Measurements from ENCODE around the gene NT5C1A.
A peak's percentile ranks its signal among the peaks of the same experiment; 100 is the strongest.

NT5C1A gene

DNA sequence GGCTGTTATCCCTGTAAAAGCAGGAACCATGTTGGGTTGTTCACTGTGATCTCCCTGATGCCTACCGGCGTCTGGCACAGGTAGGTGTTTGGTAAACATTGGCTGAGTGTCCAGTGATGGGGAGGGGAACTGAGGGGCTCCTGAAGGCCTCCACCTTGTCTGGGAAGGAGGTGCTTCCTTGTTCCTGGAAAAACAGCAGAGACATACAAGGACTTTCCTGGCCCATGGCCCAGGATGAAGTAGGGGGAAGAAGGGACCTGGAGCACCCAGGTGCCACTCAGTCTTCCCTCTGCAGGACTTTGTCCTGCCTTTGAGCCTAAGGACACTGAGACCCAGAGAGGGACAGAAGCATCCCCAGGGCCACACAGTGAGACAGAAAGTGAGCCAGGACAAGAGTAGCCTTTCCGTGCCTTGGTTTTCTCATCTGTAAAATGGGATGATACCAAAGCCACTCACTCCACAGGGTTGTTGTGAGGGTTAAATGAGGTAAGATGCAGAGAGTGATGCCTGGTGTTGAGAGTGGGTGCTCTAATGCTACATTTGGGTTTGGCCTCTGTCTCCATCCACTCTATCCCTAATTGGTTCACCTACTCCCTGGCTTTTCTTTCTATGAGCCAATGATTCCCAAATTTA, 26.4 kb downstream of the NT5C1A start:
- no peaks in the 10 kb centered on the region for H3K36me3 Mint-ChIP-seq (ENCODE audit: low read depth)
- no peak overlapping the region for H3K4me3 Mint-ChIP-seq
- H3K27ac Mint-ChIP-seq: peak overlapping the region; percentile 53
- no peaks in the 10 kb centered on the region for H3K27me3 Mint-ChIP-seq
- H3K4me1 Mint-ChIP-seq (ENCODE audit: low read depth): no peaks in the 10 kb centered on the region
- H3K9me3 Mint-ChIP-seq: no peaks in the 10 kb centered on the region

DNA sequence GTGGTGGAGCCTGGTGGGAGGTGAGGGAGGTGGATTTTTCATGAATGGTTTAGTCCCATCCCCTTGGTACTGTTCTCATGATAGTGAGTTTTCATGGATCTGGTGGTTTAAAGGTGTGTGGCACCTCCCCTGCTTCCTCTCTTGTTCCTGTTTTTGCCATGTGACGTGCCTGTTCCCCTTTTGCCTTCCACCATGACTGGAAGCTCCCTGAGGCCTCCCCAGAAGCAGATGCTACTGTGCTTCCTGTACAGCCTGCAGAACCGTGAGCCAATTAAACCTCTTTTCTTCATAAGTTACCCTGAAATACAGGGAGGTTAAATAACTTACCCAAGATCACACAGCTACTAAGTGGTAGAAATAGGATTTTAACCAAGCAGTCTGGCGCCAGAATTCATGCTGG, 28.2 kb downstream of the NT5C1A start:
- Mint-ChIP-seq H3K27ac (no peak overlapping the region), H3K9me3 (no peaks in the 10 kb centered on the region), H3K4me3 (no peak overlapping the region), H3K27me3 (peaks cover 4% of the 10 kb centered on the region), H3K36me3 (ENCODE audit: low read depth) (no peaks in the 10 kb centered on the region), H3K4me1 (ENCODE audit: low read depth) (no peaks in the 10 kb centered on the region)

DNA sequence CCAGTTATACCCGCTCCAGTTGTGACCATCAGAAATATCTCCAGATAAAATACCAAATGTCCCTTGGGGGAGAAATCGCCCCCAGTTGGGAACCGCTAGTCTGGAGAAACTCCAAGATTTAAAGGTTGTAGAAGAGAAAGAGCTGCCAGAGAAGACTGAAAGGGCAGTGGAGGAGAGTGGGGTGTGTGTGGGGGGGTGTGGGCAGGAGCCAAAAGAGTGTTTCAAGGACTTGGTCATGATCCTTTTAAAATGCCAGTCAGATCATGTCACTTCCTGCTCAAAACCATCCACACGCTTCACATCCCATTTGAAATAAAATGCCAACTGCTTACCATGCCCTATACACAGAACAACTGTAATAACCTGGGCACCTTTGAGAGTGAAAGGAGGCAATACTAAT, 29.1 kb downstream of the NT5C1A start:
- Mint-ChIP-seq H3K4me1 (ENCODE audit: low read depth) (no peaks in the 10 kb centered on the region), H3K27ac (no peak overlapping the region), H3K27me3 (peaks cover 13% of the 10 kb centered on the region), H3K4me3 (no peak overlapping the region), H3K9me3 (no peaks in the 10 kb centered on the region), H3K36me3 (ENCODE audit: low read depth) (no peaks in the 10 kb centered on the region)

DNA sequence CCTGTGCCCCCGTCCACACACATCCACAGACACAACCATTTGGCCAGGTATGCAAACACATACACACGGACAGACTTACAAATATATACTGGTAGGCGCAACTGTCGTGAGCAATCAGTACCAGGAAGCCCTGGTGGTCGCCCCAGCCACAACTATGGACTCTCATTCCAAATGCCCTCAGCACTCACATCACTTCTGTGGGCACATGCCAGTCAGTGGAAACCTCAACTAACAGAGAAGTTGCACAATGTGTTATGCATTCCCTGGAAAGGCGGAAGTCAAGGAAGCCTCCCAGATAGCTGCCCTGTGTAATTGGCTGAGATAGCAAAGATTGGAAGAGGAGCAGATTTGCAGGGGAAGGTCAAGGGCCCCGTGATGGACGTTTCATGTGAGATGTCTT, 31.0 kb downstream of the NT5C1A start:
- Mint-ChIP-seq H3K27ac (no peak overlapping the region), H3K36me3 (ENCODE audit: low read depth) (no peaks in the 10 kb centered on the region)

DNA sequence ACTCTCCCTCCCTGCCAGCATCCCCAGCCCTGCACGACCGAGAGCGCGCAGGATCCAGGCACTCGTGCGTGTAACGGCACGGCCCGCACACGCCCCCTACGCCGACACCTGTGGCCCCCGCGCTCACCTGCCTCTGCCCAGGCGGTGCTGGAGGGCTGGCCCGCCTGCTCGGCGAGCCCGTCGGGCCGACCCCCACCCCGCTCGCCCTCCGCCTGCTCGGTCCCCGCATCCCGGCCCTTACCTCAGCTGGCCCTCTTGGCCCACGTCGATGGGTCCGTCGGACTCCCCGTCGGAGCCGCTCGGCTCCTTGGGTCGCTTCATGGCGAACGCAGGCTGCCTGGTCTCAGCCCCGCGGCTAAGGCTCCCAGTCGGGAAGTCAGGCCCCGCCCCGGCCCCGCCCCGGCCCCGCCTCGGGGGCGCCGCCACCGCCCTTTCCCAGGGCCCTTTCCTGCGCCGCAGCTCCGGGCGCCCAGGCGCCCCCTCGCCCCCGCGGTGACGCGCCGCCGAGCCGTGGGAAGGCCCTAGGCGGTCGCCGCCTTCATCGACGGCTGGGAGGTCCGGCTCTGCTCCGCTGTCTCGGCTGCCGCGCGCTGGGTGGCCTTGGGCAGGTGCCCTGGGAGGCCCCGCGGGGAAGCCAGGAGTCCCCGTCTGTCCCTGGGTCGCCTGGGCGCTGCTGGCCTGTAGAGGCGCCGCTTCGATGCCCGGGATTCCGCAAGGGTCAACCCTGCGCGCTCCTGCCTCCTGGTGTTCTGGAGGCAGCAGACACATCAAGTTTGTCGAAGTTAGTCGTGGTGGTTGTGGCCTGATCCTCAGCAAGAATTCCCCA, 32.4 kb downstream of the NT5C1A start, which contains the start of gene HEYL:
TSS of gene HEYL (minus strand) at position 339 of the 826 bp plus-strand sequence. CDS start at position 321, 18 bp downstream.
- Mint-ChIP-seq H3K4me1 (ENCODE audit: low read depth) (no peaks in the 10 kb centered on the region), H3K4me3 (no peak within 1 kb of the TSS), H3K27ac (no peak within 1 kb of the TSS), H3K27me3 (peaks cover 38% of the 10 kb centered on the region), H3K36me3 (ENCODE audit: low read depth) (no peaks in the 10 kb centered on the region), H3K9me3 (no peaks in the 10 kb centered on the region)

More for the DNA sequence above, 31.0 kb downstream of the NT5C1A start:
- Mint-ChIP-seq H3K9me3 (no peaks in the 10 kb centered on the region), H3K27me3 (peaks cover 30% of the 10 kb centered on the region), H3K4me3 (no peak overlapping the region), H3K4me1 (ENCODE audit: low read depth) (no peaks in the 10 kb centered on the region)

DNA sequence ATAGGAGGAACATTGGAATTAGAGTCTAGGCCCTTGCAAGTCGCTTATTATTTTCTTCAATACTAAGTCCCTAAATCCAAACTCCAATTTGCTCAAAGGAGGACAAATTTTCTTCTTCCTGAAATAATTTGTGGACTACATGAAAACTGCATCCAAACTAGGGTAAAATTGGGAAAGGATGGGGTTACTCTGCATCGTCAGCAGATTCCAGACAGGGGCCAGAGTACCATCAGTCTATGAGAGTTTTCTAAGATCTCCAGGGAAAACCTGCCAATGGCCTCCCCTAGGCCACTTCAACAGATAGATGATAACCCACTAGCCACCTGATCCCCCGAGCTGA, 33.0 kb downstream of the NT5C1A start:
- H3K27ac Mint-ChIP-seq: no peak overlapping the region
- H3K4me1 Mint-ChIP-seq (ENCODE audit: low read depth): no peaks in the 10 kb centered on the region
- H3K36me3 Mint-ChIP-seq (ENCODE audit: low read depth): no peaks in the 10 kb centered on the region
- no peak overlapping the region for H3K4me3 Mint-ChIP-seq
- no peaks in the 10 kb centered on the region for H3K9me3 Mint-ChIP-seq
- H3K27me3 Mint-ChIP-seq: peaks cover 42% of the 10 kb centered on the region

DNA sequence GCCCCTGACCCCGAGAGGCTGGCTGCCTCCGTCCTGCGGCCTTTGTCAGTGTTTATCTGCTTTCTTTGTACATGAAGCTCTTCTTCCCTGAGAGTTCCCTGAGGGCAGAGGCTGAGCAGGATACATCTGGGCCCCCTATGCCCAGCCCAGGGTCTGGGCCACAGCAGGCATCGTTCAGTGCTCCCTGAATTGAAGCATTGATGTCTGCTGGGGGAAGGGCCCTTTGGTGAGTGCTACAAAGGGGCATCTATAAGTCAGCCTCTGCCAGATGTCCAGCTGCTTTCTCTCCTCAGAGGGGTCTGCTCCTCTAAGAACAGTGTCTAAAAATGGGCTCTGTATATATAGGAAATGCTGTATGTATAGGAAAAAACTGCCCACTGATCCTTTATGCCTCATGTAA, 34.5 kb downstream of the NT5C1A start:
- no peaks in the 10 kb centered on the region for H3K9me3 Mint-ChIP-seq
- no peaks in the 10 kb centered on the region for H3K4me1 Mint-ChIP-seq (ENCODE audit: low read depth)
- H3K4me3 Mint-ChIP-seq: no peak overlapping the region

DNA sequence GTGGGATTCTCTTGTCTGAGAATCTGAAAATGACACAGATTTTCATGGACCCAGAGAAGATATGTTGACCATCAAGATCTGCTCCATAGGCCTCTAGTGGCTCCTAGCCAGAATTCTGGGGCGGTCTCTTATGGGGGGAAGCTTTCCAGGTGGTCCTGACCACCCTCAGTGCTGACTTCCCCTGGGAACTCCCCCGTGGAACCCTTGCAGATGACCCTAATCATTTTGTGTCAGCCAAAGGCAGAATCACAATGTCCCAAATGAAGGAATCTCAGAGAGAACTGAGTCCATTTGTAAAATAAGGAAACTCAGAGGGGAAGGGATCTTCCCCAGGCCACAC, 36.1 kb downstream of the NT5C1A start:
- H3K36me3 Mint-ChIP-seq (ENCODE audit: low read depth): no peaks in the 10 kb centered on the region
- H3K27ac Mint-ChIP-seq: no peak overlapping the region
- H3K4me1 Mint-ChIP-seq (ENCODE audit: low read depth): peaks cover 13% of the 10 kb centered on the region
- H3K9me3 Mint-ChIP-seq: no peaks in the 10 kb centered on the region
- peaks cover 48% of the 10 kb centered on the region for H3K27me3 Mint-ChIP-seq
- H3K4me3 Mint-ChIP-seq: no peak overlapping the region

More for the DNA sequence above, 34.5 kb downstream of the NT5C1A start:
- no peak overlapping the region for H3K27ac Mint-ChIP-seq
- H3K36me3 Mint-ChIP-seq (ENCODE audit: low read depth): no peaks in the 10 kb centered on the region
- H3K27me3 Mint-ChIP-seq: peaks cover 48% of the 10 kb centered on the region

DNA sequence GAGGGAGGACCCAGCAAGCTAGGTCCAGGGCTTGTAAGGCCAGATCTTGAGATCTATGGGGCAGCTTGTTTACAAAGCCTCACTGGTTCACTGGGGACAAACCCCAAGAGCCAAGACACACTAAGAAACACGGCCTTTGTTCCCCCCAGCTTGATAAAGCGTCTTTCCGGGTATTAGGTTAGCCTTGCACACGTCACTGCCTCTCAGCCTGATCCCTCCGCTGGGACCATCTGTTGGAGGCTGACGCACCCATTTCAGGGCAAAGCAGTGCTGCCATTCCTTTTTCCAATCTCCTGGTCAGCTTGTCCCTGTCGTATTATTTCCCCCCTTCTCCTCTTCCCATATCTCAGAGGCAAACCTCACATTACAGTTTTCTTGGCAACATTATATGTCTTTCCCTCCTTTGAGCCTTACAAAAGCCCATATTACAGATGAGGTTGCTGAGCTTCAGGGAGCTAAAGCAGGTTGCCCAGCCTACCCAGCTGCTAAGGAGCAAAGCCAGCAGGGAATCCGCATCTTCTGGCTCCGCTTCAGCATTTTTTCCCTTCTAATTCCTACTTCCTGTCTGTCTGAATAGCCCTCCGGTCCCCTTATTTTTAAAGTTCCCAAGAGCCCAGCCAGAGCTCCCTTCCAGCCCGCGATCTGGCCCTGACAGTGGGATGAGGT, 36.6 kb downstream of the NT5C1A start:
- Mint-ChIP-seq H3K36me3 (ENCODE audit: low read depth) (no peaks in the 10 kb centered on the region), H3K4me1 (ENCODE audit: low read depth) (peaks cover 13% of the 10 kb centered on the region), H3K27ac (no peak overlapping the region), H3K27me3 (peaks cover 48% of the 10 kb centered on the region), H3K9me3 (no peaks in the 10 kb centered on the region), H3K4me3 (no peak overlapping the region)

DNA sequence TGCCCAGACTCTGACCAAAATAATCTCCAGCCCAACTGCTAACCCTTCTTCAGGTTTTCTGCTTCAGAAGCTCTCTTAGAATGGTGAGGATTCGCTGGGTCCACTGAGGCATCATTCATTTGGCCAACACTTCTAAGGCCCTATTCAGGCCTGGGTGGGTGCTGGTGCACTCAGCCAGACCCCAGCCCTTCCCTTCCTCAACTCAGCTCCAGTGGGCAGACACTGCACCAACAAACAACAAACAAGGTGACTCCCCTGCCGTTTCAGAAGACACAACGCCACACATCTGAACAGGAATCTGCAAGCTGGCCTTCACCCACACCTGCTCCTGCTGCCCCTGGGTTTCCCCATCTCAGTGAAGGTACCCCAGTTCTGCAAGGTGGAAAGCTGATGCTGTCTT, 38.5 kb downstream of the NT5C1A start:
- Mint-ChIP-seq H3K4me1 (ENCODE audit: low read depth) (peaks cover 13% of the 10 kb centered on the region), H3K9me3 (no peaks in the 10 kb centered on the region), H3K4me3 (no peak overlapping the region), H3K27me3 (peaks cover 41% of the 10 kb centered on the region), H3K27ac (no peak overlapping the region), H3K36me3 (ENCODE audit: low read depth) (no peaks in the 10 kb centered on the region)

DNA sequence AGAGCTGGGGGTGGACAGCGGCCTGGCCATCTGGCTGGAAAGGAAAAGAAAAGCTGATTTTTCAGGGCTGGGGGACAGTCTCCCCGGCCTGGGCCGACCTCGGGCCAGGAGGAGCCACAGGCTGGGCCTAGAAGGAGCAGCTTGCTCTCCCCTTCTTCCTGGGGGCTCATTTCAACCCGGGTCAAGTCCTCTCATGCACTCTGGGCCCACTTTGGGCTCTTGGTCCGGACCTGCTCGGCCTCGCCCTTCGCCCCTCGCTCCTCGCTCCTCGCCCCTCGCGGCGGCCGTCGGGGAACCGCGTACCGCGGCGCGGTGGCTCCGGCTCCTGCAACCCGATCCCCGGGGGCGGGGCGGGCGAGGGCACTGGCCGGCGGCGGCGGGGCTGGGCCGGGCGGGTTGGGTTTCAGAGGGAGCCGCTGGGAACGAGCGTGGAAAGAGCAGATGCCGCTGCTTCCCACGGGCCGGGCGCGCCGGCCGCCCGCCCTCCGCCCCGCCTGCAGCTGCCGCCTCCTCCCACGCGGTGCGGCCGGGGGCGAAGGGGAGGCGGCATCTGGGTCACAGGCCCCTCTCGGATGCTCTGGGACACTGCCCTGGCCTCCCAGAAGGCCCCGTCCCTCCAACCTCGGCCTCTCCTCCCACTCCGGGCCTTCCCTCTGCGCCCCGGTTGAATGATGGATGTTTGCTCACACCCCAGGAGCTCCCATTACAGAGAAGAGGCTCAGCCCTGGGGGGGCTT, 39.1 kb downstream of the NT5C1A start:
- Mint-ChIP-seq H3K36me3 (ENCODE audit: low read depth) (no peaks in the 10 kb centered on the region), H3K4me1 (ENCODE audit: low read depth) (peaks cover 13% of the 10 kb centered on the region)

DNA sequence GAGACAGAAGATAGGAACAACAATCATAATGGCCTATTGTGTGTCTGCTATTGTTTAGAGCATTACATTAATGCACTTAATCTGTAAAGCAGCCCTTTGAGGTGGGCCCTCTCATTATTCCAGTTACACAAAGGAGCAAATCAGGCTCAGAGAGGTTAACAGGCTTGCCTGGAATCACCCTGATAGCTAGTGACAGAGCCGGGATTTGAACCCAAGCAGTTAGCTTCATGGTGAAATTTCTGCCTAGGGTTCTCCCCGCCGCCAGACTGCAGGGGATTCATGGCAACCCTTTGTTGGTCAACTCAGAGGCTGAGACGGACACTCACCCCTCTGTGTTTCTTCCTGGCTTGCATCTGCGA, 39.6 kb downstream of the NT5C1A start:
- Mint-ChIP-seq H3K27ac (no peak overlapping the region), H3K4me1 (ENCODE audit: low read depth) (peaks cover 13% of the 10 kb centered on the region), H3K36me3 (ENCODE audit: low read depth) (no peaks in the 10 kb centered on the region), H3K9me3 (no peaks in the 10 kb centered on the region), H3K4me3 (no peak overlapping the region), H3K27me3 (peaks cover 30% of the 10 kb centered on the region)

More for the DNA sequence above, 39.1 kb downstream of the NT5C1A start:
- Mint-ChIP-seq H3K9me3 (no peaks in the 10 kb centered on the region), H3K27me3 (peaks cover 36% of the 10 kb centered on the region), H3K4me3 (no peak overlapping the region), H3K27ac (no peak overlapping the region)

DNA sequence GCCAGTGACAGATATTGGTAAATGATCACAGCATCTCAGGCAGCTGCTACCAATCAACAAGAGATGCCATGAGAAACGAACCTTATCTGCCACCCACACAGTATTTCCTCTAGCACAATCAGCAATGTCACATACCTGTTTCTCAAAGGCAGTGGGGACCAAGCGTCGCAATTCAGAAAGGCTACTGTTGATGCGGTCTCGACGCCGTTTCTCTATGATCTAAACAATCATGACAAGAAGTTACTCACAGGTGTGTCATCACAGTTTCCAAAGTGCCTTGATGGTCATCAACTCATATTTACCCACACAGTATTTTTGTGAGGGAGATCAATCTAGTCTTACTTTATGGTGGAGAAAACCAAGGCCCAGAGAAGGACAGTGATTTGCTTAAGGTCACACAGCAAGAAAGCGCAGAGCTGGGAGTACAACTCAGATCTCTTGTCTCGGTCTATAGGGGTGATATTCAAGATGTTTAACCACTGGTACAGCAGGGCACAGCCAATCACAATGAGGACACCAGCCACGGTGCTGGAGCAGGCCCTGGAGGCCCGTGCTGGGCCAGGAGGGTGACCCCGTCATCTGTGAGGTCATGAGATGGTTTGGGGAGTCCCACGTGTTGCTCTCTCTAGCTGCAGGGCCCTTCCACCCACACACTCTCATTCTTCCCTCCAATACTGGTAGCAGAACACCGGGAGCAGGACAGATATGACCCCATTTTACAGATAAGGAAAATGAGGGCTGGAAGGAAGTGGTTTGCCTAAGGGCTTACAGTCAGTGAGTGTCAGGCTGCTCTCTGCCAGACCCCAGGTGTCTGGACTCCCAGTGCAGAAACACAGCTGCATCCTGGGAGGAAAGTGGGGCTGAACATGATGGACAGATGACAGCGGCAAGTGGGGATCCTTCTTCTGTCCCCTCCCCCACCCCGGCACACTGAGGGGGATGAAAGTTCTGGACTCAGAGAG, 40.3 kb downstream of the NT5C1A start:
- Mint-ChIP-seq H3K36me3 (ENCODE audit: low read depth) (no peaks in the 10 kb centered on the region), H3K4me3 (no peak overlapping the region), H3K9me3 (no peaks in the 10 kb centered on the region), H3K27me3 (peaks cover 23% of the 10 kb centered on the region), H3K27ac (peak overlapping the region; percentile 46), H3K4me1 (ENCODE audit: low read depth) (peaks cover 13% of the 10 kb centered on the region)

DNA sequence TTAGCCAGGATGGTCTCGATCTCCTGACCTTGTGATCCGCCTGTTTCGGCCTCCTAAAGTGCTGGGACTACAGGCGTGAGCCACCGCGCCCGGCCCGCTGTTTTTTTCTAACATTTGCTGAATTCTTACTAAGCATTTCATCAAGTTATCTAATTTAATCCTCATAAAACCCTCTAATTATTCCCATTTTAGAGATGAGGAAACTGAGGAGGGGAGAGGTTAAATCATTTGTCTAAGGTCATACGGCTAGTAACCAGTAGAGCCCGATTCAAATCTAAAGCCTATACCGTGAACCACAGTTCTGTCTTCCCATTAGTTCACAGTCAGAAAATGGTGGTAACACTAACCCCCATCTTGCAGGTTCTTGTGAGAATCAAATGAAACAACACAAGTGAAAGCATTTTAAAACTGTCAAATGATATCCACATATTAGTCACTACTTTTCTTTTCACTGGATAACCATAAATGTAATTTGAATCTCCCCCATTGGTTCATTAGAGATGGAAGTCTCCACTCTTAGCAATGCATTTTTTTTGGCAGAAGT, 43.0 kb downstream of the NT5C1A start:
- Mint-ChIP-seq H3K27ac (no peak overlapping the region), H3K36me3 (ENCODE audit: low read depth) (no peaks in the 10 kb centered on the region), H3K9me3 (no peaks in the 10 kb centered on the region), H3K4me1 (ENCODE audit: low read depth) (peaks cover 13% of the 10 kb centered on the region), H3K4me3 (no peak overlapping the region), H3K27me3 (peaks cover 14% of the 10 kb centered on the region)

Data from stimulated activated naive CD8-positive, alpha-beta T cell treated with anti-CD3 and anti-CD28 coated beads, Interleukin-15, Interleukin-2, amounts not matched to agents 100 ng/mL and 50 ng/mL, for 24 hours (primary cell).